ENCODE data around the gene GRB2.

DNA sequence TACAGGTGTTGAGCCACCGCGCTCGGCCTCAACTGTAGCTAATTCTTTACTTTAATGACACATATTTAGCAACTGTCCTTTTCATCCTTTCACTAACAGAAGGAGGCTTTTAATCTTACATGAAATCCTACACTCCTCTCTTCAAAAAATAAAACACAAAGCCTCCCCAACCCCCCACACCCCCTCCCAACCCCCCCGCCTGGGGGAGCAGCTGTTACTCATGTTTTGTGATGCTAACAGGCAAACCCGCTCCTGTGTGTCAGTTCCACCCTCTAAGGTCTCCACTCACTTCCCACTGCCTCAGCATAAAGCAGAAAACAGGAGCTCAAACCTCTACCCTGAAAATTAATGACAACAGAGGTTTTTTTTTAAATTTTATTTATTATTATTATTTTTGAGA, 60.8 kb downstream of the GRB2 start:
- TF ChIP-seq POLR2A (IDR thresholded peaks at IDR 0.05; ENCODE audit: low read length) (no peak), GATA1 (IDR thresholded peaks at IDR 0.05; ENCODE audit: low read depth, low read length) (no peak)

Measured in erythroblast (primary cell).